ENCODE data around the gene APOBR.
"Not testable (repeated sequence)": the region's sequence is repeated elsewhere in the genome, so short reads cannot be mapped to it uniquely, and the experiment has no call there.

The APOBR gene

GRCh38 chr16:28495098-28495793 lies 803 bp downstream of the APOBR start:
- Mint-ChIP-seq H3K27ac (peak overlapping the region; percentile 95), H3K9me3 (ENCODE audit: low read depth) (no peaks in the 10 kb centered on the region), H3K4me1 (ENCODE audit: low read depth) (peaks cover 47% of the 10 kb centered on the region), H3K4me3 (peak overlapping the region; percentile 86), H3K27me3 (no peaks in the 10 kb centered on the region), H3K36me3 (no peaks in the 10 kb centered on the region)

- Mint-ChIP-seq H3K27ac (peak overlapping the region; percentile 95), H3K9me3 (ENCODE audit: low read depth) (no peaks in the 10 kb centered on the region), H3K4me1 (ENCODE audit: low read depth) (peaks cover 50% of the 10 kb centered on the region), H3K36me3 (no peaks in the 10 kb centered on the region), H3K27me3 (no peaks in the 10 kb centered on the region), H3K4me3 (peak overlapping the region; percentile 86)
Observed at GRCh38 chr16:28495795-28496749, 1.6 kb downstream of the APOBR start.

GRCh38 chr16:28496844-28497243 lies 2.4 kb downstream of the APOBR start:
- no peaks in the 10 kb centered on the region for H3K27me3 Mint-ChIP-seq
- H3K4me1 Mint-ChIP-seq (ENCODE audit: low read depth): peaks cover 49% of the 10 kb centered on the region
- H3K4me3 Mint-ChIP-seq: no peak overlapping the region
- no peaks in the 10 kb centered on the region for H3K9me3 Mint-ChIP-seq (ENCODE audit: low read depth)
- H3K36me3 Mint-ChIP-seq: no peaks in the 10 kb centered on the region
- peak overlapping the region; percentile 95 for H3K27ac Mint-ChIP-seq

- H3K27ac Mint-ChIP-seq: no peak overlapping the region
- H3K27me3 Mint-ChIP-seq: no peaks in the 10 kb centered on the region
- H3K4me3 Mint-ChIP-seq: no peak overlapping the region
- no peaks in the 10 kb centered on the region for H3K9me3 Mint-ChIP-seq (ENCODE audit: low read depth)
- no peaks in the 10 kb centered on the region for H3K36me3 Mint-ChIP-seq
- peaks cover 44% of the 10 kb centered on the region for H3K4me1 Mint-ChIP-seq (ENCODE audit: low read depth)
Observed at GRCh38 chr16:28497386-28497785, 2.9 kb downstream of the APOBR start.

GRCh38 chr16:28497861-28498599 lies 3.6 kb downstream of the APOBR start:
- Mint-ChIP-seq H3K4me1 (ENCODE audit: low read depth) (peaks cover 41% of the 10 kb centered on the region), H3K9me3 (ENCODE audit: low read depth) (no peaks in the 10 kb centered on the region), H3K27me3 (no peaks in the 10 kb centered on the region), H3K27ac (no peak overlapping the region), H3K36me3 (no peaks in the 10 kb centered on the region), H3K4me3 (no peak overlapping the region)

- no peak overlapping the region for H3K27ac Mint-ChIP-seq
- no peaks in the 10 kb centered on the region for H3K27me3 Mint-ChIP-seq
- H3K4me1 Mint-ChIP-seq (ENCODE audit: low read depth): peaks cover 33% of the 10 kb centered on the region
- no peak overlapping the region for H3K4me3 Mint-ChIP-seq
- H3K9me3 Mint-ChIP-seq (ENCODE audit: low read depth): no peaks in the 10 kb centered on the region
- no peaks in the 10 kb centered on the region for H3K36me3 Mint-ChIP-seq
Observed at GRCh38 chr16:28498666-28499381, 4.4 kb downstream of the APOBR start.

- Mint-ChIP-seq H3K36me3 (no peaks in the 10 kb centered on the region), H3K27me3 (no peaks in the 10 kb centered on the region), H3K27ac (no peak overlapping the region), H3K4me1 (ENCODE audit: low read depth) (peaks cover 22% of the 10 kb centered on the region), H3K4me3 (no peak overlapping the region), H3K9me3 (ENCODE audit: low read depth) (no peaks in the 10 kb centered on the region)
Observed at GRCh38 chr16:28499854-28500253, 5.4 kb downstream of the APOBR start.

- H3K9me3 Mint-ChIP-seq (ENCODE audit: low read depth); H3K4me3 Mint-ChIP-seq; H3K27me3 Mint-ChIP-seq; H3K36me3 Mint-ChIP-seq: not testable (repeated sequence)
- H3K4me1 Mint-ChIP-seq (ENCODE audit: low read depth): peaks cover 15% of the 10 kb centered on the region
- peak overlapping the region; percentile 16 for H3K27ac Mint-ChIP-seq
Observed at GRCh38 chr16:28500476-28501180, 6.2 kb downstream of the APOBR start.

- Mint-ChIP-seq H3K36me3 (no peaks in the 10 kb centered on the region), H3K4me1 (ENCODE audit: low read depth) (peaks cover 8% of the 10 kb centered on the region), H3K27me3 (no peaks in the 10 kb centered on the region), H3K4me3 (no peak overlapping the region), H3K9me3 (ENCODE audit: low read depth) (no peaks in the 10 kb centered on the region), H3K27ac (no peak overlapping the region)
Observed at GRCh38 chr16:28501258-28502232, 7.1 kb downstream of the APOBR start.

- Mint-ChIP-seq H3K36me3 (no peaks in the 10 kb centered on the region), H3K9me3 (ENCODE audit: low read depth) (no peaks in the 10 kb centered on the region), H3K4me3 (no peak overlapping the region), H3K27ac (no peak overlapping the region), H3K27me3 (no peaks in the 10 kb centered on the region), H3K4me1 (ENCODE audit: low read depth) (peaks cover 6% of the 10 kb centered on the region)
Observed at GRCh38 chr16:28502290-28502689, 7.8 kb downstream of the APOBR start.

- H3K27me3 Mint-ChIP-seq: no peaks in the 10 kb centered on the region
- H3K4me1 Mint-ChIP-seq (ENCODE audit: low read depth): peaks cover 13% of the 10 kb centered on the region
- no peak overlapping the region for H3K4me3 Mint-ChIP-seq
- no peaks in the 10 kb centered on the region for H3K9me3 Mint-ChIP-seq (ENCODE audit: low read depth)
- no peaks in the 10 kb centered on the region for H3K36me3 Mint-ChIP-seq
- H3K27ac Mint-ChIP-seq: no peak overlapping the region
Observed at GRCh38 chr16:28503470-28504259, 9.2 kb downstream of the APOBR start.

GRCh38 chr16:28504707-28505404 lies 10.4 kb downstream of the APOBR start:
- Mint-ChIP-seq H3K9me3 (ENCODE audit: low read depth) (no peaks in the 10 kb centered on the region), H3K27ac (no peak overlapping the region), H3K27me3 (no peaks in the 10 kb centered on the region), H3K4me1 (ENCODE audit: low read depth) (peaks cover 13% of the 10 kb centered on the region), H3K36me3 (no peaks in the 10 kb centered on the region), H3K4me3 (no peak overlapping the region)
